ENCODE results near the gene SLIT3.

The SLIT3 gene

GRCh38 chr5:169299191-169299662 is 1.7 kb downstream of the SLIT3 start:
- DNase-seq (ENCODE audit: low spot score) = no peak

GRCh38 chr5:169298193-169298592 is 2.7 kb downstream of the SLIT3 start:
- DNase-seq (ENCODE audit: low spot score) = no peak

GRCh38 chr5:169296419-169297143 is 4.4 kb downstream of the SLIT3 start:
- DNase-seq (ENCODE audit: low spot score) = no peak

GRCh38 chr5:169295306-169295705 is 5.6 kb downstream of the SLIT3 start:
- DNase-seq (ENCODE audit: low spot score) = no peak

GRCh38 chr5:169294621-169295020 is 6.3 kb downstream of the SLIT3 start:
- no peak for DNase-seq (ENCODE audit: low spot score)

GRCh38 chr5:169291877-169292276 is 9.1 kb downstream of the SLIT3 start:
- DNase-seq (ENCODE audit: low spot score) = no peak

GRCh38 chr5:169290895-169291294 is 10.0 kb downstream of the SLIT3 start:
- DNase-seq (ENCODE audit: low spot score) = no peak

GRCh38 chr5:169289520-169289919 is 11.4 kb downstream of the SLIT3 start:
- DNase-seq (ENCODE audit: low spot score) = no peak

GRCh38 chr5:169288066-169288930 is 12.6 kb downstream of the SLIT3 start:
- DNase-seq (ENCODE audit: low spot score) = no peak

- no peak for DNase-seq (ENCODE audit: low spot score)
Measured at GRCh38 chr5:169287529-169287928, 13.4 kb downstream of the SLIT3 start.

- peak; percentile 67 for DNase-seq (ENCODE audit: low spot score)
Measured at GRCh38 chr5:169286572-169287300, 14.2 kb downstream of the SLIT3 start.

GRCh38 chr5:169283887-169284286 is 17.1 kb downstream of the SLIT3 start:
- DNase-seq (ENCODE audit: low spot score) = no peak

GRCh38 chr5:169281625-169282024 is 19.3 kb downstream of the SLIT3 start:
- no peak for DNase-seq (ENCODE audit: low spot score)

- no peak for DNase-seq (ENCODE audit: low spot score)
Measured at GRCh38 chr5:169280696-169281095, 20.2 kb downstream of the SLIT3 start.

- no peak for DNase-seq (ENCODE audit: low spot score)
Measured at GRCh38 chr5:169280286-169280685, 20.7 kb downstream of the SLIT3 start.

GRCh38 chr5:169279125-169279524 is 21.8 kb downstream of the SLIT3 start:
- no peak for DNase-seq (ENCODE audit: low spot score)

- DNase-seq (ENCODE audit: low spot score) = no peak
Measured at GRCh38 chr5:169273881-169274280, 27.1 kb downstream of the SLIT3 start.

- no peak for DNase-seq (ENCODE audit: low spot score)
Measured at GRCh38 chr5:169273451-169273850, 27.5 kb downstream of the SLIT3 start.

- DNase-seq (ENCODE audit: low spot score) = no peak
Measured at GRCh38 chr5:169272731-169273427, 28.1 kb downstream of the SLIT3 start.

- DNase-seq (ENCODE audit: low spot score) = no peak
Measured at GRCh38 chr5:169272111-169272510, 28.8 kb downstream of the SLIT3 start.

GRCh38 chr5:169270827-169271226 is 30.1 kb downstream of the SLIT3 start:
- no peak for DNase-seq (ENCODE audit: low spot score)

- no peak for DNase-seq (ENCODE audit: low spot score)
Measured at GRCh38 chr5:169268019-169268418, 32.9 kb downstream of the SLIT3 start.
